HepG2 (cell line): Measurements from ENCODE around the gene KDM4B. TPM values are rescaled to one million over a fixed set of nuclear protein-coding genes. Genes with fewer than 3 reads are reported as not detected.

ENCODE experiments used
- ATAC-seq: fragments of 200-7000 bp; cut with Tn5 transposase; 3 replicates; pipeline ENCODE4 v1.9.1; 2020; ENCODE audit warnings: mild to moderate bottlenecking, moderate library complexity
- BruUV-seq: library from RNA; stranded (reverse); fragments of 400-500 nt; replicated peaks from 2 replicates; lab custom pipeline; 2021; lab: Mats Ljungman, UMichigan
- CTCF ChIA-PET: fragments of 300-600 bp; formaldehyde crosslinking; extraction: SDS; loops from one replicate; lab custom pipeline; 2021; ENCODE audit warnings: low total read pairs, inconsistent platforms, low intra/inter-chr PET ratio; lab: Yijun Ruan, JAX
- POLR2A ChIA-PET: fragments of 350-600 bp; sonication (Branson Sonifier 250); formaldehyde crosslinking; loops from one replicate; lab custom pipeline; 2020; ENCODE audit warnings: antibody characterized with exemption, inconsistent platforms; lab: Yijun Ruan, JAX
- DNase-seq: peaks from one replicate; pipeline ENCODE4 v3.0.0-alpha.2; 2015; ENCODE audit warnings: low spot score
- FAIRE-seq: peaks from 3 replicates; lab custom pipeline; 2011; peaks lifted over from hg19 to GRCh38; lab: Jason Lieb, UNC
- H2AFZ ChIP-seq: one replicate; pipeline ENCODE4 v1.6.1; 2011; ENCODE audit warnings: low read length, inconsistent platforms
- H3K27ac ChIP-seq: fragments of 300-600 bp; 3 replicates; pipeline ENCODE4 v1.8.0; 2011; ENCODE audit warnings: mixed run types, mild to moderate bottlenecking, mixed read lengths, low read length, inconsistent platforms; ENCODE audit not compliant: insufficient read depth; ENCODE audit errors: extremely low read length
- H3K27me3 ChIP-seq, 2 experiments: fragments of 200-600 bp in 1 of 2; 2 replicates in 1 of 2; 3 replicates in 1 of 2; pipeline versions ENCODE4 v1.6.0 to v1.8.0; 2011; ENCODE audit warnings: low read length in 2 of 2, mild to moderate bottlenecking in 2 of 2, moderate library complexity in 2 of 2, inconsistent platforms in 1 of 2; ENCODE audit not compliant: insufficient read depth in 2 of 2, control insufficient read depth in 1 of 2
- H3K36me3 ChIP-seq, 2 experiments: fragments of 200-600 bp in 1 of 2; replicated peaks in 1 of 2; 2 replicates in 1 of 2; 3 replicates in 1 of 2; pipeline versions ENCODE4 v1.5.1 to v1.8.0; 2011; ENCODE audit warnings: low read length in 2 of 2, inconsistent platforms in 1 of 2; ENCODE audit not compliant: insufficient read depth in 2 of 2, control insufficient read depth in 1 of 2
- H3K4me1 ChIP-seq: 2 replicates; pipeline ENCODE4 v1.5.1; 2012; ENCODE audit warnings: low read length, inconsistent platforms; ENCODE audit not compliant: insufficient read depth
- H3K4me2 ChIP-seq: 2 replicates; pipeline ENCODE4 v1.6.0; 2011; ENCODE audit warnings: low read depth, low read length, inconsistent platforms
- H3K4me3 ChIP-seq, 3 experiments: fragments of 200-600 bp in 1 of 3; sonication (generic), shearing (Covaris generic) in 1 of 3; replicated peaks in 1 of 3; 2 replicates each; pipeline ENCODE4 v1.5.1; 2011 to 2016; ENCODE audit warnings: low read length in 3 of 3, inconsistent platforms in 2 of 3, low read depth in 2 of 3, mild to moderate bottlenecking in 2 of 3, control low read depth in 1 of 3, mixed read lengths in 1 of 3; ENCODE audit not compliant: insufficient read depth in 1 of 3
- H3K79me2 ChIP-seq: one replicate; pipeline ENCODE4 v1.6.1; 2011; ENCODE audit warnings: low read length, inconsistent platforms; ENCODE audit not compliant: insufficient read depth
- H3K9ac ChIP-seq: 2 replicates; pipeline ENCODE4 v1.6.0; 2011; ENCODE audit warnings: mild to moderate bottlenecking, low read depth, low read length, inconsistent platforms; ENCODE audit not compliant: insufficient read depth
- H3K9me3 ChIP-seq: 2 replicates; pipeline ENCODE4 v1.5.1; 2012; ENCODE audit warnings: mild to moderate bottlenecking, low read length
- H4K20me1 ChIP-seq: 2 replicates; pipeline ENCODE4 v1.6.0; 2011; ENCODE audit warnings: inconsistent platforms, mild to moderate bottlenecking, low read length, moderate library complexity; ENCODE audit not compliant: insufficient read depth
- EED ChIP-seq: sonication (generic); formaldehyde crosslinking; IDR thresholded peaks from 2 replicates; pipeline ENCODE4 v1.5.0; 2020; ENCODE audit warnings: mild to moderate bottlenecking, missing genetic modification reagents
- ERF ChIP-seq: IDR thresholded peaks from 2 replicates; pipeline ENCODE4 v1.6.1; 2018; ENCODE audit warnings: missing biosample characterization, missing genetic modification reagents
- LRRFIP1 ChIP-seq: sonication (generic); formaldehyde crosslinking; conservative IDR thresholded peaks from 2 replicates; pipeline ENCODE4 v1.4.0; 2020; ENCODE audit warnings: missing genetic modification reagents
- NAIF1 ChIP-seq: sonication (generic); formaldehyde crosslinking; IDR thresholded peaks from 2 replicates; pipeline ENCODE4 v1.5.0; 2020; ENCODE audit warnings: mild to moderate bottlenecking, missing genetic modification reagents, borderline replicate concordance
- POGZ ChIP-seq: sonication (generic); formaldehyde crosslinking; IDR thresholded peaks from 2 replicates; pipeline ENCODE4 v1.4.0; 2020; ENCODE audit warnings: mild to moderate bottlenecking, missing genetic modification reagents
- TFE3 ChIP-seq: IDR thresholded peaks from 2 replicates; pipeline ENCODE4 v1.6.1; 2016
- ZC3H4 ChIP-seq: sonication (generic); formaldehyde crosslinking; IDR thresholded peaks from 2 replicates; pipeline ENCODE4 v1.4.0; 2020; ENCODE audit warnings: missing genetic modification reagents, borderline replicate concordance
- ZFP90 ChIP-seq: sonication (generic); formaldehyde crosslinking; IDR thresholded peaks from 2 replicates; pipeline ENCODE4 v1.8.0; 2022; ENCODE audit warnings: missing genetic modification reagents, mild to moderate bottlenecking, inconsistent platforms, borderline replicate concordance
- ZNF331 ChIP-seq: sonication (generic); formaldehyde crosslinking; IDR thresholded peaks from 2 replicates; pipeline ENCODE4 v1.4.0; 2020; ENCODE audit warnings: missing genetic modification reagents
- ZNF33A ChIP-seq: sonication (generic); formaldehyde crosslinking; IDR thresholded peaks from 2 replicates; pipeline ENCODE4 v1.5.1; 2020; ENCODE audit warnings: missing genetic modification reagents, mild to moderate bottlenecking, moderate library complexity, borderline replicate concordance
- ZNF362 ChIP-seq: sonication (generic); formaldehyde crosslinking; IDR thresholded peaks from 2 replicates; pipeline ENCODE4 v1.4.0; 2020; ENCODE audit warnings: missing genetic modification reagents, mild to moderate bottlenecking, borderline replicate concordance
- ZNF576 ChIP-seq: sonication (generic); formaldehyde crosslinking; IDR thresholded peaks from 2 replicates; pipeline ENCODE4 v1.4.0; 2020; ENCODE audit warnings: mild to moderate bottlenecking, missing genetic modification reagents
- ZNF766 ChIP-seq: sonication (generic); formaldehyde crosslinking; IDR thresholded peaks from 2 replicates; pipeline ENCODE4 v1.5.0; 2020; ENCODE audit warnings: missing genetic modification reagents, borderline replicate concordance
- WGBS: methylation state at CpG from one replicate; pipeline ENCODE4 v1.1.6; 2017; ENCODE audit warnings: low lambda C conversion rate; 5-methylcytosine and 5-hydroxymethylcytosine counted together
- in situ Hi-C: cut with HindIII; loops from 2 replicates; pipeline ENCODE4 v1.10.0; 2017; ENCODE audit warnings: low pct_unique_long_range_greater_than_20kb; ENCODE audit not compliant: extremely low pct_ligation_motif_present
- intact Hi-C: fragments of 100-400 bp; cut with micrococcal nuclease; formaldehyde crosslinking; loops from one replicate; pipeline ENCODE4 v1.10.0; 2022; ENCODE audit not compliant: unreplicated experiment
- polyA plus RNA-seq, 8 experiments: library from polyadenylated mRNA; depleted of rRNA in 3 of 8; stranded (reverse) in 7 of 8; unstranded in 1 of 8; fragments of >200 nt; fragmentation: Illumina TruSeq in 4 of 8; extraction: Trizol in 4 of 8; gene quantifications; 2 replicates each; pipeline versions ENCODE4 v1.2.1 to v1.2.3, GENCODE V29; 2011 to 2016; ENCODE audit warnings: low read depth in 4 of 8, missing spikeins in 1 of 8, mixed read lengths in 1 of 8; ENCODE audit not compliant: insufficient read depth in 1 of 8
- total RNA-seq, 5 experiments: library from RNA; depleted of rRNA; stranded (reverse); fragments of >200 nt; fragmentation: Illumina TruSeq; extraction: Trizol; gene quantifications; 2 replicates each; pipeline ENCODE4 v1.2.3, GENCODE V29; 2016; ENCODE audit warnings: low read depth in 1 of 5

The KDM4B gene
- total and polyA plus RNA-seq, 2 of the 13 experiments (the other 11 are each of a cell fraction or from before 2014, with no cell fraction given): 4.9 to 14.6 TPM

GRCh38 chr19:4987256-4987655 is 18.3 kb downstream of the KDM4B start:
- ATAC-seq: no peak
- 88% methylated on average over 11 of the region's 11 CpGs for WGBS

More at GRCh38 chr19:4987256-4987655, 18.3 kb downstream of the KDM4B start:
- H3K4me2 ChIP-seq: no peak overlapping the region
- H3K36me3 ChIP-seq: peaks cover 2 to 6% of the 10 kb centered on the region in 2 experiments; a peak in 3 of 5 replicates
- no peak overlapping the region for H3K4me3 ChIP-seq
- no peak for TF ChIP-seq ZC3H4 (CRISPR knock-in tag)
- no peak for TF ChIP-seq TFE3 (CRISPR knock-in tag)
- no peak for TF ChIP-seq ZNF331 (CRISPR knock-in tag)
- no peak for TF ChIP-seq ZNF766
- TF ChIP-seq EED (CRISPR knock-in tag): no peak
- no peak for TF ChIP-seq POGZ (CRISPR knock-in tag)
- no peak for TF ChIP-seq ZNF362 (CRISPR knock-in tag)
- TF ChIP-seq ZNF33A: no peak
- no peak for TF ChIP-seq LRRFIP1
- TF ChIP-seq ZNF576 (CRISPR knock-in tag): no peak
- TF ChIP-seq NAIF1 (CRISPR knock-in tag): no peak
- TF ChIP-seq ZFP90 (CRISPR knock-in tag): no peak
- TF ChIP-seq ERF: no peak
- TF ChIP-seq, all 625 proteins: peak for 0
- no peak for FAIRE-seq
- no TSS peak for BruUV-seq
- H3K79me2 ChIP-seq: peaks cover 60% of the 10 kb centered on the region
- no peak overlapping the region for H2AFZ ChIP-seq
- in situ Hi-C loops: no loop called here
- intact Hi-C loops: no loop called here
- no peaks in the 10 kb centered on the region for H3K27me3 ChIP-seq
- DNase-seq: no peak
- H3K4me1 ChIP-seq: peaks cover 12% of the 10 kb centered on the region
- no peak overlapping the region for H3K9ac ChIP-seq
- CTCF ChIA-PET: no interaction called here
- no peak overlapping the region for H3K27ac ChIP-seq
- H3K9me3 ChIP-seq: no peaks in the 10 kb centered on the region
- POLR2A ChIA-PET: no interaction called here
- peaks cover 55% of the 10 kb centered on the region for H4K20me1 ChIP-seq
